ENCODE data around the gene MTOR.
"Not testable (repeated sequence)": the region's sequence is repeated elsewhere in the genome, so short reads cannot be mapped to it uniquely, and the experiment has no call there.

Gene MTOR

GRCh38 chr1:11144570-11145256 lies 117.6 kb downstream of the MTOR start:
- no peak for DNase-seq

GRCh38 chr1:11143907-11144306 lies 118.4 kb downstream of the MTOR start:
- no peak for DNase-seq

- no peak for DNase-seq
Measured at GRCh38 chr1:11143401-11143800, 119.0 kb downstream of the MTOR start.

GRCh38 chr1:11142618-11143391 lies 119.5 kb downstream of the MTOR start:
- DNase-seq, result no peak

- DNase-seq, result no peak
Measured at GRCh38 chr1:11138952-11139351, 123.4 kb downstream of the MTOR start.

- no peak for DNase-seq
Measured at GRCh38 chr1:11138029-11138428, 124.3 kb downstream of the MTOR start.

- DNase-seq, result no peak
Measured at GRCh38 chr1:11134898-11135266, 127.5 kb downstream of the MTOR start.

- no peak for DNase-seq
Measured at GRCh38 chr1:11134251-11134897, 128.0 kb downstream of the MTOR start.

- DNase-seq, result no peak
Measured at GRCh38 chr1:11132563-11133293, 129.6 kb downstream of the MTOR start.

- DNase-seq, result no peak
Measured at GRCh38 chr1:11131816-11132215, 130.5 kb downstream of the MTOR start.

- DNase-seq, result no peak
Measured at GRCh38 chr1:11130406-11130805, 131.9 kb downstream of the MTOR start.

- peak in 1 of 3 experiments; percentile 58 for DNase-seq
Measured at GRCh38 chr1:11129649-11130390, 132.5 kb downstream of the MTOR start.

GRCh38 chr1:11126569-11126968 lies 135.8 kb downstream of the MTOR start:
- no peak for DNase-seq

- no peak for DNase-seq
Measured at GRCh38 chr1:11125931-11126330, 136.4 kb downstream of the MTOR start.

- no peak for DNase-seq
Measured at GRCh38 chr1:11124965-11125364, 137.4 kb downstream of the MTOR start.

- DNase-seq, result no peak
Measured at GRCh38 chr1:11116318-11116717, 146.0 kb downstream of the MTOR start.

- DNase-seq, result peak in 1 of 3 experiments; percentile 49
Measured at GRCh38 chr1:11114966-11115365, 147.4 kb downstream of the MTOR start.

GRCh38 chr1:11109047-11109760 lies 153.1 kb downstream of the MTOR start:
- no peak for DNase-seq

GRCh38 chr1:11107599-11107998 lies 154.8 kb downstream of the MTOR start:
- no peak for DNase-seq

GRCh38 chr1:11105586-11105985 lies 156.8 kb downstream of the MTOR start:
- DNase-seq, result no peak

GRCh38 chr1:11101347-11101746 lies 161.0 kb downstream of the MTOR start:
- DNase-seq, result no peak

GRCh38 chr1:11100806-11101205 lies 161.5 kb downstream of the MTOR start:
- not testable (repeated sequence) for DNase-seq

Measured in NCI-H1417 (cell line).